Measurements from ENCODE around the gene PJA2.

DNA sequence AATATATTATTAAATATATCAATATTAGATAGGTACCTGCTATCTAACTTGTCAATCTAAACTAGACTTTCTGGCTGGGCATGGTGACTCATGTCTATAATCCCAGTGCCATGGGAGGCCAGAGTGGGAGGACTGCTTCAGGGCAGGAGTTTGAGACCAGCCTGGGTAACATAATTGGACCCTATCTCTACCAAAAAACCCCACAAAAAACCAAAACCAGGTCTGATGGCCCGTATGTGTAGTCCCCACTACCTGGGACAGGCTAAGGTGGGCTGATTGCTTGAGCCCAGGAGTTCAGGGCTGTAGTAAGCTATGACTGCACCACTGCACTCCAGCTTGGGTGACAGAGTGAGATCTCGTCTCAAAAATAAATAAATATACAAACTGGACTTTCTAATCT, 55.0 kb downstream of the PJA2 start:
- TF ChIP-seq POLR2A (IDR thresholded peaks at IDR 0.05) (no peak), CTCF (IDR thresholded peaks at IDR 0.05) (no peak)

All from tibial nerve (tissue), 3 donors.